HG02678 (cell line): ENCODE measurements around the gene CHD6.

Source experiments
- ATAC-seq: cut with Tn5 transposase; IDR thresholded peaks from one replicate; pipeline ENCODE4 v1.9.1; 2021; ENCODE audit warnings: mild to moderate bottlenecking, moderate library complexity; ENCODE audit not compliant: unreplicated experiment

CHD6 gene

DNA sequence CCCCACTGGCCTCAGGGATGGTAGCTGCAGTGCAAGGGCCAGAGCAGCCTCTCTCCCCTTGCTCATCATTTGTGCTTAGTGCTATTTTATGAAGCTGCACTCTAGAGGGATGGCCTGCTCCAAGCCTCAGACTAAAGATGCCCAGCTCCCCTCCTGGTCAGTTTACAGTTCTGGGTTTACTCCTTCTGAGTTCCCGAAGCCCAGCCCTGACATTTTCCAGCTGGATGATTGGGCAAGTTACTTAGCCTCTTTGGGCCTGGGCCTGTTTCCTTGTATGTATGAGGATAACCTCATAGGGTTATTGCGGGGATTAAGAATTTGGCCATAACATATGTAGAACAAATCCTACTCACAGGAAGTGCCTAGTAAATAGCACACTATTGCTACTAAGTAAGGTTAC, 219.8 kb downstream of the CHD6 start:
- ATAC-seq: no peak

GRCh38 chr20:41395667-41396664, 222.2 kb downstream of the CHD6 start:
- ATAC-seq: no peak

GRCh38 chr20:41394931-41395666, 223.1 kb downstream of the CHD6 start:
- no peak for ATAC-seq

- ATAC-seq: no peak
Measured at GRCh38 chr20:41394081-41394480, 224.1 kb downstream of the CHD6 start.

DNA sequence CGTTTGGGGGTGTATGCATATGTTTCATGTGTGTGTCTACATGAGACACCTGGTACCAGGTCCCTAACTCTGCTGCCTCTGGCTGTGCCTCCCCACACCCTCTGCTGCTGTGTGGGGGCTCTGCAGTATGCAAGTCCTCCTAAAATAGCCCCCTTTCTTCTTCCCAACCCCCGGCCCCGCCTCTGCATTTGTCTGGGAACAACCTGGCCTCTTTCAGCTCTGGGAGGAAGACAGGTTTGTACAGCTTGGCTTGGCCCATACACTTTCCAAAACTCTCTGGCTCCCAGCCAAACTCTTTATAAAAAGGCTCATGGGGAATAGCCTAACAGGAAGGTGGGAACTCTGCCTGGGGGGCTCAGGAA, 224.5 kb downstream of the CHD6 start:
- no peak for ATAC-seq

DNA sequence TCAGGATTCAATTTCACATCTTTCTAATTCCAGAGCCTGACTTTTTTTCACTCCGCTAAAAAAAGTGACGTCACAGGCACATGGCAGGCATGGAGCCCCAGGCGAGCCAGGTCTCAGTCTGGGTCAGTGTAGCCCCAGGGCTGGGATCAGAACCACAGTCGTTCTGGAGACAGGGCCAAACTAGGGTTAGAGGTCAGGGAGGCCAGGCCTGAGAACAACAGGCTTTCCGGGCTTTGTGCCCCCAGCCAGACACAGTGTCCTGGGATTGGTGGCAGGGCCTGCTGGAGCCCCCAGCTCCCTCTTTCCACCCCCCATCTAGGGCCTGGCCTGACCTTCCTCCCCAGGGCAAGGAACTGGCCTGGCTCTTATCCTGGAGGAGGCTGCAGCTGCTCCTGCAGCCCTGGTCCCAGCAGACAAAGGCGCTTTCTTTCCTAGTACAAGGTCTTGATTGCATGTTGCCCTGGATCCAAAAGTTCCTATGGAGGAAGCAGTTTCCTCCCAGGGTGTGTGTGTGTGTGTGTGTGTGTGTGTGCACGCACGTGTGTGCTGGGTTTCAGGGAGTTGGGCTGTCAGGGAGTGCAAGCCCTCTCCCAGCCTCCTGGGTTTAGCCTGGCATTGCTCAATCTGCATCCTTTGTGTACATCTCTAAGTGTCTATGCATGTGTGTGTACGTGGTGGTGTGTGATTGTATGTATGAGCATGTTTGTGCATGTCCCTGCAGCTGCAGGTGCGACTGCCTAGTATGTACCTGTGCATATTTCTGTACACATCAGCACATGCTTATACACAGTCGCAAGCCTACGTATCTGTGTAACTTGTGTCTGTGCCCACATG, 225.1 kb downstream of the CHD6 start:
- no peak for ATAC-seq

GRCh38 chr20:41392295-41392694, 225.9 kb downstream of the CHD6 start:
- ATAC-seq: no peak

GRCh38 chr20:41391587-41392001, 226.6 kb downstream of the CHD6 start:
- ATAC-seq: no peak

- ATAC-seq: no peak
Measured at GRCh38 chr20:41390889-41391288, 227.3 kb downstream of the CHD6 start.

- no peak for ATAC-seq
Measured at GRCh38 chr20:41387444-41387851, 230.7 kb downstream of the CHD6 start.

DNA sequence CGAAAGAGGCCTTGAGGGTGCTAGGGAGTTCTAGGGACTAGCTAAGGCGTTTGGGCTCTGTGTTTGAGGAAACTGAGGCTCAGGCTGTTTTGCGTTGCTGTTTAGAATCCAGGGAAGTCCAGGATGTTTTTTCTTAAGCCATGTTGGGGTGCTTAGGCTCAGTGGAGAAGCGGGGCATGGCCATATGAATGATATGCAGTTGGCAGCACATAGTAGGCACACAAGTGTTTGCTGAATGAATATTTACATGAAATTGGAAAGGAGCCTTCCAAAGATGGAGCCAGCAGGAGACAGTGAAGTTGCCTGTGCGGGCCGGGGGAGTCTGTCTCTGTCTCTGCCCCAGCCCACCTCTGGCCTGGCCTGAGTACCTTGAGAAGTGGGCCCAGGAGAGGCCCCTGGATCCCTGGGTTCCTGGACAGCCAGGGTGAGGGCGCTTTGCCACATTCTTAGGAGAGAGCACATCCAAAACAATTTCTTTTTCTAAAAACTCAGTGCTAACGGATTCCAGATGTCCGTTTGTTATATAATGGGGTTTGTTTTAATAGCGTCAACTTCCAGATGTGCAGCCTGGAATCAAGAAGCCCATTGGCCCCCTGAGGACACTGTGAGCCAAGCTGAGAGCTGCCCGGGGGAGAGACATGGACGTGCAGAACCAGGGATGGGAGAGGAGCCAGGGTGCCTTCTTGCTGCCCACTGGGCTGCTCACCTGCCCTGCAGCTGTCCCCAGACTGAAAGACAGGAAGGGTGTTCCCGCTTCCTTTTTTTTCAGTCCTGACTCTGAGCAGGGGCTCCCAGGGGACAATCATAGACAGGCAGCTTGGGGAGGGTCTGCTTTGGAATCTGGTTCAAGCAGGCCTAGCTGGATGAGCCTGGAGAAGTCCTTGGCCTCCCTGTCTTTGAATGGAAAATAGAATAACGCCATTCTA, 231.4 kb downstream of the CHD6 start:
- no peak for ATAC-seq

DNA sequence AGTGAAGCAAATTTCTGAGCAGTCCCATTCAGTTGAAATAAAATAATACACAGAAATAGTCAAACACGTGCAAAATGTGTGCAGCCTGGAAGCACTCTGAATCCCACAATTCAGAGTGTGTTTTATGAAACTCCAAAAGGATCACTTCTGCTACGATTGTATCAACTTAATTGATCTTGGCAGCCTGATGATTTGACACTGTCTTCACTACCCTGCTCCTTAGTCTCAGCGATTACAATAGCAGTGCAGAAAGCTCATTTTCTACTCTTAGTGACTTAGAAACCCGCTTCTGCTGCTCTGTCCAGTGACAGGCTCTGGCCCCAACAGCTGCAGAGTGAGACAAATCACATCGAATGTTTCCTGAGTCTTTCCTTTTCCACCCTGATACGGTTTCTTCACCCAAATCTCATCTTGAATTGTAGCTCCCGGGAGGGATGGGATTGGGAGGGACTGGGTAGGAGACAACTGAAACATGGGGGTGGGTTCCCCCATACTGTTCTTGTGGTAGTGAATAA, 235.3 kb downstream of the CHD6 start:
- no peak for ATAC-seq

DNA sequence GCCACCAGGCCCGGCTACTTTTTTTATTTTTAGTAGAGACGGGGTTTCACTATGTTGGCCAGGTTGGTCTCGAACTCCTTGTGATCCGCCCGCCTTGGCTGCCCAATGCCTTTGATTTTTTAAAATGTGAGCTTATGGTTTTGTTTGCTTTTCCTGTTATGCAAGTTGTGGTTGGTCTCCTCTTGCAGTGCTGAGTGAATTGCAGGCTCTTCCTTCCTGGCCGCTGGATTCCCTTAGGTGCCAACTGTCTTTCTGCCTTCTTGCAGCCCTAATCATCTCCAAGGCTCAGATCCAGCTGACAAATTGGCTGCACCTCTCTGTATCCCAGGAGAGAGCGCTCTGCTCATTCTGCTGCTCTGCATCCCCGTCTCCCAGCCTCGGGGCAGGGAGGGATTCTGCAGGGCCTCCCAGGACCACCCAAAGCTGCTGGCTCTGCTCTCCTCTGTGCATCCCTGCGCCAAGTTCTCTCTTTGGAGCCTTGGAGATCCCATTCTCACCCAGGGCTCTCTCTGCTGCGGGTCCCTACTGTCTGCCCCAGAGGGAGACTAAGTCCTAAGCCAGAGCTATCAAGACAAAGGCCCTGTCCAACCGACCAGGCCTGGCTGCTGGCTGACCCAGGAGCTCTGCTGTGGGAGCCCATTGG, 237.5 kb downstream of the CHD6 start:
- no peak for ATAC-seq

GRCh38 chr20:41379551-41379950, 238.6 kb downstream of the CHD6 start:
- no peak for ATAC-seq

- ATAC-seq: no peak
Measured at GRCh38 chr20:41377275-41377674, 240.9 kb downstream of the CHD6 start.

- ATAC-seq: no peak
Measured at GRCh38 chr20:41376349-41376748, 241.8 kb downstream of the CHD6 start.

GRCh38 chr20:41375846-41376245, 242.3 kb downstream of the CHD6 start:
- no peak for ATAC-seq

GRCh38 chr20:41373931-41374920, 244.0 kb downstream of the CHD6 start:
- no peak for ATAC-seq
